Activated CD4-positive, CD25-positive, alpha-beta regulatory T cell (primary cell): Measurements from ENCODE around the gene ALAD.
"Not testable (repeated sequence)": the region's sequence is repeated elsewhere in the genome, so short reads cannot be mapped to it uniquely, and the experiment has no call there.

ENCODE experiments used
- DNase-seq, 4 experiments: peaks; one replicate each; lab custom pipeline; 2025; lab: John Stamatoyannopoulos, UW

Gene ALAD

GRCh38 chr9:113398796-113399195 lies 2.3 kb downstream of the ALAD start:
- no peak for DNase-seq

GRCh38 chr9:113397203-113397631 lies 3.9 kb downstream of the ALAD start:
- no peak for DNase-seq

- DNase-seq, result no peak
These were observed 5.9 kb downstream of the ALAD start for GRCh38 chr9:113395000-113395861.

GRCh38 chr9:113393281-113393680 lies 7.8 kb downstream of the ALAD start:
- DNase-seq, result no peak

DNA sequence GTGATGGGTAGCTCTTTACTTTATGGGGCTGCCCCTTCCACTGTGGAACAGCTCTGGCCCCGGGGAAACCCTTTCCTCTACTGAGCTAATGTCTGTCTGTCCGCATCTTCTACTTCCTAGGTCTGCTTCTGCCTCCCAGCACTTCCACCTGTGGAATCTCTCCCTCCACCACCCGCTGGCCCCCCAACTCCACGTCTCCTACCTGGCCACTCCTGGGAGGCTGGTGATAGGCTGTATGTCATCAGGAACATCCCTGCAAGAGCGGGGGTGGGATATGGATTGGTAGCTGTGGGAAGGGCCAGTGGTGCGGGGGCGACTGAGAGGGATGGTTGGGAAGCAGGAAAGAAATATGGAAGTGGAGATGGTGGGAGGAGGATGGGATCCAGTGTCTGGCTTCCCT lies 9.2 kb downstream of the ALAD start:
- DNase-seq, result no peak

GRCh38 chr9:113390192-113390960 lies 10.7 kb downstream of the ALAD start:
- DNase-seq, result no peak

GRCh38 chr9:113389451-113389850 lies 11.6 kb downstream of the ALAD start:
- DNase-seq, result no peak

DNA sequence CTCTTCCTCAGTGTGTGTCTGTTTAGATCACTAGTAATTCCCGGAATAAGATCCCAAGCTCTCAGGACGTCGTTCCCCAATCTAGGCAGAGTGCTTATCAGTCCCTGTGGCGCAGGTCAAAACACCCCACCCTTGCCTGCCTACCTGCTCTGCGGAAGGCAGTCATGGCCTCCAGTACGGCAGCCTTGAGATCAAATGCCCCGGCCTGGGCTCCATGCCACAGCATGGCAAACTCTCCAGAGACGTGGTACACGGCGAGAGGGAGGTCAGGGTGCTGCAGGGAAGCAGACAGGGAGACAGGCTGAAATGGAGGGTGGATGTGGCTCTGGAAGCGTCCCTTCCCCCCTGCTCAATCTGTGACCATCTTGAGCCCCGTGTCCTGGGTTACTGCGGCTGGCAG lies 12.3 kb downstream of the ALAD start:
- DNase-seq, result no peak

- no peak for DNase-seq
These were observed 13.4 kb downstream of the ALAD start for GRCh38 chr9:113387560-113388230.

DNA sequence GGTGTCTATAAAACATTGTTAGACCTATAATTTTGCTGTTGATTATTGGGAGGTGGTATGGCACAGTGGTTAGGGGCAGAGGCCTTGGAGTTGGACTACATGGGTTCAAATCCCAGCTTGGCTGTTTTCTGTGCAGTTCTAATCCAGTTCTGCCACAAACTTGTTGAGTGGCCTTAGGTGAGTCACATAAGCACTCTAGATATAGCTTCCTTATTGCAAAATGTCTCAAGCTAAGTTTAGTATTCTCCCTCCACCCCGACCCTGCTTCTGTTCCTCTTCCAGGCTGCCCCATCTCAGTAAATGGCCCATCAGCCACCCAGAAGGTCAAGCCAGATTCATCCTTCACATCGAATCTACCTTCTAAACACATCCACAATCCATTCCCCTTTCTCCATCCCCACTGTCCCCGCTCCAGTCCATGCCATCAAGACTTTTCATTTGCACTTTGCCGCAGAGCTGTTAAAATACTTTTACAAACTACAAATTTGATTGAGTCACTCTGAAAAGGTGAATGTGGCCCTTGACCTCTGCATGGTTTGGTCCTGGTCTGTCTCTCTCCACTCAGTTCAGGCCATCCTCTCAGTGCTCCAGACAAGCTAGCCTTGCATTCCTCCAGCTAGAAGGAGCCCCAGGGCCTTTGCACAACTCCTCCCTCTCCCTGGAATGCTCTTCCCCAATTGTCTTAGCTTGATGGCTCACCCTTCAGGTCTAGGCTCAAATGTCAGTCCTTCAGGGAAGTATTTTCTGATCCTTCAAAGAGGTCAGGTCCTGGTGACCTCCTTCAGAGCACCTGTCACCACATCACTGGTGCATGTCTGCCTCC lies 14.3 kb downstream of the ALAD start:
- DNase-seq, result no peak

GRCh38 chr9:113381909-113382411 lies 19.1 kb downstream of the ALAD start:
- DNase-seq, result no peak

GRCh38 chr9:113381441-113381840 lies 19.6 kb downstream of the ALAD start:
- not testable (repeated sequence) for DNase-seq

GRCh38 chr9:113380869-113381378 lies 20.2 kb downstream of the ALAD start:
- DNase-seq, result no peak

DNA sequence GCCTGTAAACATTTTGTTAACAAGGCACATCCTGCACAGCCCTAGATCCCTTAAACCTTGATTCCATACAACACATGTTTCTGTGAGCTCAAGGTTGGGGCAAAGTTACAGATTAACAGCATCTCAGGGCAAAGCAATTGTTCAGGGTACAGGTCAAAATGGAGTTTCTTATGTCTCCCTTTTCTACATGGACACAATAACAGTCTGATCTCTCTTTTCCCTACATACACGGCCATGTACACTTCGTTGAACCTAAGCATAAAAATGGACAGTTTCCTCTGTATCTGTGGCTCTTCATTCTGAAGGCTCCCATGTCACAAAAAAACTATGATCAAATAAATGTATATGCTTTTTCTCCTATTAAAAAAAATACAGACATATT lies 21.3 kb downstream of the ALAD start:
- DNase-seq, result not testable (repeated sequence)

DNA sequence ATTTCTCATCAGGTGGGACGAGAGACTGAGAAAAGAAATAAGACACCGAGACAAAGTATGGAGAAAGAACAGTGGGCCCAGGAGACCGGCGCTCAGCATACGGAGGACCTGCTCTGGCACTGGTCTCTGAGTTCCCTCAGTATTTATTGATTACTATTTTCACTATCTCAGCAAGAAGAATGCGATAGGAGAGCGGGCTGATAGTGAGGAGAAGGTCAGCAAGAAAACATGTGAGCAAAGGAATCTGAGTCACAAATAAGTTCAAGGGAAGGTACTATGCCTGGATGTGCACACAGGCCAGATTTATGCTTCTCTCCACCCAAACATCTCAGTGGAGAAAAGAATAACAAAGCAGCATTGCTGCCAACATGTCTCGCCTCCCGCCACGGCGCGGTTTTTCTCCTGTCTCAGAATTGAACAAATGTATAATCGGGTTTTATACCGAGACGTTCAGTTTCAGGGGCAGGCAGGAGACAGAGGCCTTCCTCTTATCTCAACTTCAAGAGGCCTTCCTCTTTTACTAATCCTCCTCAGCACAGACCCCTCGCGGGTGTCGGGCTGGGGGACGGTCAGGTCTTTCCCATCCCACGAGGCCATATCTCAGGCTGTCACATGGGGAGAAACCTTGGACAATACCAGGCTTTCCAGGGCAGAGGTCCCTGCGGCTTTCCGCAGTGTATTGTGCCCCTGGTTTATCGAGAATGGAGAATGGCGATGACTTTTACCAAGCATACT lies 21.8 kb downstream of the ALAD start:
- not testable (repeated sequence) for DNase-seq

DNA sequence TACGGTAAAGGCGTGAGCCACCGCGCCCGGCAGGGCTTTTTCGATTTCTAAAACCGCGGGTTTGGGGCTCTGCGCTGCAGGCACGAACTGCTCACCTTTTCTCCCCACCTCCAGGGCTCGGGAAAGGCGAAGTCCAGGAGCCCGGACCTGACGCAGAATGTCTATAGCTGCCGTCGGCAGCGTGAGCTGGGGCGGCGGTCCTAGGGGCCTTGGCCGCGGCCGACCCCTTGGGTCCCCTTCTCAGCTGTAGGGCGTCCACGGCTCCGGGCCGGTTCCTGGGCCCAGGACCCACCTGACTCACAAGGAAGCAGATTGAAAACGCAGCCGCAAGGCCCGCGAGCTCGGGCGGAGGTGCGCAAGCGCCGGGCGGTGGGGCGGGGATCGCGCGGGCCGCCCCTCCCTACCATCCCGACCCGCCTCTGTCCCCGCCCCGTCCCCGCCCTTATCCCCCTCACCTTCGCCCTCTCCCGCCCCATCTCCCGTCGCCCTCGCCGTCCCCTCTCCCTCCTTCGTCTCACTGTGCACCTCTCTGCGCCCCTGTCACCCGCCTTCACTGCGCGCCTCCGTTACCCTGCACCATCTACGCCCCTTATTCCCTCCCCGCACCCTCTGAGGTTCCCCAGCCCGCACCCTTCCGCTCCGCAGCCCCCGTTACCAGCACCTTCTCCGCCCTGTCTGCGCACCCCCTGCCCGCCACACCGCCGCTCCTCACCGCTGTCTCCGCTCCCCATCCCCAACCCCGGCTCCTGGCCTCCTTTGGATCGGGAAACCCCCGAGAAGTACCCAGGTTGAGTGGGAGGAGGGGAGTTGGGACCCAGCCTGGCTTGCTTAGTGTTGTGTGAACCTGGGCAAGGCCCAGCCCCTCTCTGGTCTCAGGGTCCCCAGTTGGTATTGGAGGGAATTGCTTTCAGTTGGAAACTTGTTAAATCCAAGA lies 24.2 kb downstream of the ALAD start, which contains the start of gene HDHD3:
Gene HDHD3, minus strand, starts transcription at position 353 of the 934 bp plus-strand sequence. CDS start 2,632 bp downstream, outside the sequence.
- peak; percentile 45 to 62 (median 54) for DNase-seq

- DNase-seq, result no peak
These were observed 25.7 kb downstream of the ALAD start for GRCh38 chr9:113375057-113376023.
